H1 (cell line): Measurements from ENCODE around the gene C17orf100. TPM values are rescaled to one million over a fixed set of nuclear protein-coding genes. Genes with fewer than 3 reads are reported as not detected.
A peak's percentile ranks its signal among the peaks of the same experiment; 100 is the strongest.

Experiments
- CTCF ChIA-PET: fragments of 300-600 bp; sonication (Branson Sonifier 250); formaldehyde crosslinking; loops from one replicate; lab custom pipeline; 2021; ENCODE audit not compliant: partially characterized antibody; lab: Charles Lee
- POLR2A ChIA-PET: fragments of 300-600 bp; sonication (Branson Sonifier 250); formaldehyde crosslinking; loops from one replicate; lab custom pipeline; 2021; ENCODE audit warnings: inconsistent platforms; ENCODE audit not compliant: partially characterized antibody; lab: Charles Lee
- DNase-seq, 2 experiments: peaks; one replicate each; pipeline versions ENCODE4 v3.0.0 to v3.0.0-alpha.2; 2010 to 2022; ENCODE audit warnings: low spot score in 2 of 2, low read depth in 1 of 2, mixed read lengths in 1 of 2
- FAIRE-seq: peaks from 2 replicates; lab custom pipeline; 2011; peaks lifted over from hg19 to GRCh38; lab: Jason Lieb, UNC
- H2AFZ ChIP-seq: 2 replicates; pipeline ENCODE4 v1.8.1; 2012; ENCODE audit warnings: low read length, inconsistent platforms
- H2AK5ac ChIP-seq: 2 replicates; pipeline ENCODE4 v1.6.1; 2013; ENCODE audit warnings: low read depth, low read length
- H2BK120ac ChIP-seq: replicated peaks from 2 replicates; pipeline ENCODE3; 2013; ENCODE audit warnings: low read depth, low read length, inconsistent platforms
- H2BK12ac ChIP-seq: 2 replicates; pipeline ENCODE4 v1.6.1; 2013; ENCODE audit warnings: low read depth, low read length
- H2BK15ac ChIP-seq: 2 replicates; pipeline ENCODE4 v1.6.1; 2013; ENCODE audit warnings: low read length
- H2BK20ac ChIP-seq: 2 replicates; pipeline ENCODE4 v1.6.1; 2013; ENCODE audit warnings: low read length
- H2BK5ac ChIP-seq: 2 replicates; pipeline ENCODE4 v1.6.1; 2013; ENCODE audit warnings: low read depth, low read length
- H3K14ac ChIP-seq: 2 replicates; pipeline ENCODE4 v1.6.1; 2013; ENCODE audit warnings: inconsistent platforms; ENCODE audit not compliant: insufficient read length
- H3K18ac ChIP-seq: 2 replicates; pipeline ENCODE4 v1.6.1; 2013; ENCODE audit warnings: low read length; ENCODE audit errors: extremely low read depth
- H3K23ac ChIP-seq: 2 replicates; pipeline ENCODE4 v1.6.1; 2013; ENCODE audit warnings: inconsistent platforms; ENCODE audit not compliant: insufficient read length
- H3K23me2 ChIP-seq: 2 replicates; pipeline ENCODE4 v1.6.1; 2013; ENCODE audit warnings: low read depth, low read length
- H3K27ac ChIP-seq: 2 replicates; pipeline ENCODE4 v1.6.1; 2011; ENCODE audit warnings: low read depth, low read length, inconsistent platforms
- H3K27me3 ChIP-seq, 4 experiments: replicated peaks in 1 of 4; 1 replicate in 1 of 4; 2 replicates in 3 of 4; pipeline versions ENCODE4 v1.6.1 to v1.8.1; 2011 to 2013; ENCODE audit warnings: low read length in 3 of 4, mild to moderate bottlenecking in 3 of 4, inconsistent platforms in 2 of 4, mixed read lengths in 2 of 4, moderate library complexity in 1 of 4; ENCODE audit not compliant: control insufficient read depth in 3 of 4, insufficient read depth in 3 of 4; ENCODE audit errors: extremely low read depth in 1 of 4
- H3K36me3 ChIP-seq, 4 experiments: 2 replicates each; pipeline versions ENCODE4 v1.6.1 to v1.8.1; 2011 to 2013; ENCODE audit warnings: mild to moderate bottlenecking in 4 of 4, low read length in 3 of 4, moderate library complexity in 2 of 4, control low read depth in 1 of 4, inconsistent platforms in 1 of 4; ENCODE audit not compliant: insufficient read depth in 4 of 4, control insufficient read depth in 2 of 4
- H3K4ac ChIP-seq: replicated peaks from 2 replicates; pipeline ENCODE3; 2013; ENCODE audit warnings: low read length, low read depth, mixed read lengths, inconsistent platforms; ENCODE audit not compliant: insufficient read length
- H3K4me1 ChIP-seq, 4 experiments: replicated peaks in 1 of 4; 1 replicate in 1 of 4; 2 replicates in 3 of 4; pipeline versions ENCODE4 v1.6.1 to v1.8.1; 2011 to 2013; ENCODE audit warnings: low read length in 3 of 4, inconsistent platforms in 2 of 4, mixed read lengths in 1 of 4; ENCODE audit not compliant: insufficient read depth in 4 of 4, control insufficient read depth in 3 of 4
- H3K4me2 ChIP-seq, 2 experiments: 2 replicates each; pipeline versions ENCODE4 v1.6.1 to v1.8.1; 2011 to 2013; ENCODE audit warnings: low read depth in 2 of 2, low read length in 2 of 2, control low read depth in 1 of 2, inconsistent platforms in 1 of 2, mild to moderate bottlenecking in 1 of 2; ENCODE audit not compliant: insufficient read depth in 1 of 2
- H3K4me3 ChIP-seq, 4 experiments: fragments of 200-600, 300-600 bp in 1 of 4; sonication (generic), shearing (Covaris generic), sonication (Bioruptor Twin) in 1 of 4; 2 replicates each; pipeline versions ENCODE4 v1.5.1 to v1.8.1; 2011 to 2016; ENCODE audit warnings: low read length in 4 of 4, low read depth in 3 of 4, control low read depth in 2 of 4, inconsistent platforms in 2 of 4, mild to moderate bottlenecking in 2 of 4, mixed read lengths in 1 of 4, moderate library complexity in 1 of 4; ENCODE audit not compliant: insufficient read depth in 2 of 4; ENCODE audit errors: extremely low read depth in 1 of 4
- H3K56ac ChIP-seq: replicated peaks from 2 replicates; pipeline ENCODE3; 2013; ENCODE audit warnings: low read depth, mild to moderate bottlenecking, mixed read lengths, low read length, inconsistent platforms; ENCODE audit not compliant: insufficient read length
- H3K79me1 ChIP-seq: 2 replicates; pipeline ENCODE4 v1.6.1; 2013; ENCODE audit warnings: low read depth, low read length, control low read depth
- H3K79me2 ChIP-seq, 2 experiments: 2 replicates each; pipeline versions ENCODE4 v1.6.1 to v1.8.1; 2012 to 2013; ENCODE audit warnings: low read length in 2 of 2, mild to moderate bottlenecking in 2 of 2, inconsistent platforms in 1 of 2; ENCODE audit not compliant: insufficient read depth in 2 of 2, control insufficient read depth in 1 of 2
- H3K9ac ChIP-seq, 4 experiments: replicated peaks in 1 of 4; 1 replicate in 1 of 4; 2 replicates in 3 of 4; pipeline versions ENCODE4 v1.6.1 to v1.8.1; 2011 to 2013; ENCODE audit warnings: low read depth in 3 of 4, low read length in 3 of 4, control low read depth in 2 of 4, mild to moderate bottlenecking in 2 of 4, moderate library complexity in 2 of 4, inconsistent platforms in 1 of 4; ENCODE audit errors: extremely low read depth in 1 of 4
- H3K9me3 ChIP-seq, 2 experiments: 2 replicates each; pipeline versions ENCODE4 v1.6.1 to v1.8.1; 2012 to 2013; ENCODE audit warnings: mild to moderate bottlenecking in 2 of 2, moderate library complexity in 2 of 2, control low read depth in 1 of 2, inconsistent platforms in 1 of 2, low read depth in 1 of 2, low read length in 1 of 2, mixed read lengths in 1 of 2; ENCODE audit not compliant: insufficient read depth in 2 of 2
- H4K20me1 ChIP-seq, 2 experiments: replicated peaks in 1 of 2; 2 replicates each; pipeline versions ENCODE3 to v1.8.1; 2011 to 2013; ENCODE audit warnings: inconsistent platforms in 2 of 2, low read length in 2 of 2, mild to moderate bottlenecking in 1 of 2; ENCODE audit not compliant: insufficient read depth in 2 of 2, control insufficient read depth in 1 of 2
- H4K5ac ChIP-seq: 2 replicates; pipeline ENCODE4 v1.6.1; 2013; ENCODE audit warnings: low read length, low read depth, mixed read lengths, inconsistent platforms; ENCODE audit not compliant: insufficient read length
- H4K8ac ChIP-seq: 2 replicates; pipeline ENCODE4 v1.8.0; 2013; ENCODE audit warnings: mild to moderate bottlenecking, moderate library complexity, low read length, inconsistent platforms; ENCODE audit not compliant: insufficient read depth; ENCODE audit errors: extremely low read depth
- H4K91ac ChIP-seq: replicated peaks from 2 replicates; pipeline ENCODE3; 2013; ENCODE audit warnings: low read length, mixed read lengths, inconsistent platforms; ENCODE audit not compliant: insufficient read length
- ASH2L ChIP-seq: fragments of 200-600, 300-600 bp; sonication (generic); IDR thresholded peaks from one replicate; pipeline ENCODE4 v1.7.1; 2017; ENCODE audit warnings: low read length
- CTCF ChIP-seq, 3 experiments: IDR thresholded peaks; 1 replicate in 2 of 3; 2 replicates in 1 of 3; pipeline versions ENCODE4 v1.5.1 to v1.6.1; 2011; ENCODE audit warnings: low read length in 3 of 3, mild to moderate bottlenecking in 3 of 3, inconsistent platforms in 2 of 3, low read depth in 1 of 3, moderate library complexity in 1 of 3; ENCODE audit not compliant: insufficient read depth in 1 of 3; ENCODE audit errors: control extremely low read depth in 1 of 3
- EZH2 ChIP-seq: fragments of 200-600 bp; sonication (generic); IDR thresholded peaks from 2 replicates; pipeline ENCODE4 v1.7.1; 2012; ENCODE audit warnings: low read depth, mild to moderate bottlenecking, moderate library complexity, low read length, inconsistent platforms; ENCODE audit not compliant: severe bottlenecking
- JUND ChIP-seq: IDR thresholded peaks from 2 replicates; pipeline ENCODE4 v1.6.1; 2011; ENCODE audit warnings: mild to moderate bottlenecking, improper control_type of control experiment, low read length
- RAD21 ChIP-seq, 2 experiments: IDR thresholded peaks in 1 of 2; conservative IDR thresholded peaks in 1 of 2; 2 replicates each; pipeline ENCODE4 v1.6.1; 2011; ENCODE audit warnings: low read depth in 2 of 2, low read length in 2 of 2, improper control_type of control experiment in 1 of 2, inconsistent platforms in 1 of 2, mild to moderate bottlenecking in 1 of 2, moderate library complexity in 1 of 2
- SUZ12 ChIP-seq: fragments of 200-600 bp; sonication (generic); IDR thresholded peaks from 2 replicates; pipeline ENCODE4 v1.6.1; 2012; ENCODE audit warnings: mild to moderate bottlenecking, inconsistent platforms, low read length, moderate library complexity, mixed read lengths
- WGBS, 2 experiments: shearing (Covaris generic) in 1 of 2; methylation state at CpG; one replicate each; pipeline versions ENCODE4 v1.1.6 to v1.1.7; 2013 to 2015; ENCODE audit warnings: low lambda C conversion rate in 2 of 2, mixed read lengths in 2 of 2, inconsistent platforms in 1 of 2, low coverage in 1 of 2, missing lambda C conversion rate in 1 of 2; ENCODE audit not compliant: insufficient replicate concordance in 2 of 2, insufficient coverage in 1 of 2, insufficient read length in 1 of 2; ENCODE audit errors: extremely low coverage in 1 of 2, missing lambda C conversion rate in 1 of 2; 5-methylcytosine and 5-hydroxymethylcytosine counted together
- polyA plus RNA-seq, 7 experiments: library from polyadenylated mRNA; depleted of rRNA in 3 of 7; stranded (reverse) in 5 of 7; unstranded in 2 of 7; fragments of >200 nt in 5 of 7; fragments of 200-250 nt in 2 of 7; gene quantifications; 1 replicate in 5 of 7; 2 replicates in 1 of 7; 4 replicates in 1 of 7; pipeline versions ENCODE4 v1.2.1 to v1.2.3, GENCODE V29; 2011 to 2013; ENCODE audit warnings: missing spikeins in 2 of 7, mixed read lengths in 2 of 7
- total RNA-seq: library from RNA; stranded (reverse); fragmentation: NEBNext Ultra II Directional; extraction: Animal tissue kit (Norgen Biotek cat#: 25700); gene quantifications from 2 replicates; pipeline ENCODE4 v1.2.1, GENCODE V29; 2021
- TF ChIP-seq, protein P1 (sequence below): IDR thresholded peaks from 2 replicates; pipeline ENCODE4 v1.6.1; 2011; ENCODE audit warnings: low read depth, mild to moderate bottlenecking, low read length; ENCODE audit not compliant: insufficient read depth

The C17orf100 gene
- total and polyA plus RNA-seq, 2 of the 8 experiments (the other 6 are each of a cell fraction or from before 2014, with no cell fraction given): 2.1 to 2.8 TPM

- no peak overlapping the region for H3K27ac ChIP-seq
- no peak overlapping the region for H4K8ac ChIP-seq
- TF ChIP-seq EZH2: no peak
- TF ChIP-seq RAD21 (IDR thresholded peaks at IDR 0.05 in 1 of 2, conservative IDR thresholded peaks at IDR 0.05 in 1 of 2; ENCODE audit: low read depth in 2 of 2, low read length in 2 of 2): peak; percentile 42 to 60
- TF ChIP-seq, protein P1, sequence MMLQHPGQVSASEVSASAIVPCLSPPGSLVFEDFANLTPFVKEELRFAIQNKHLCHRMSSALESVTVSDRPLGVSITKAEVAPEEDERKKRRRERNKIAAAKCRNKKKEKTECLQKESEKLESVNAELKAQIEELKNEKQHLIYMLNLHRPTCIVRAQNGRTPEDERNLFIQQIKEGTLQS: no peak
- TF ChIP-seq CTCF (IDR thresholded peaks at IDR 0.05; ENCODE audit: control extremely low read depth in 1 of 3, insufficient read depth in 1 of 3, low read depth in 1 of 3, low read length in 3 of 3): peak; percentile 70 to 72 (median 70)
- no peak for TF ChIP-seq SUZ12
- no peak for TF ChIP-seq JUND
- no peak for TF ChIP-seq ASH2L
- no peak overlapping the region for H3K4ac ChIP-seq
- no peak overlapping the region for H3K23ac ChIP-seq
- WGBS, 2 experiments: 19% methylated on average over 11 of the region's 11 CpGs; no CpG with 5 or more reads in 1 of the 2 experiments
- no peaks in the 10 kb centered on the region; a peak in 1 of 7 replicates for H3K4me1 ChIP-seq
- CTCF ChIA-PET: interaction anchor here (0.8 to 5.8 kb wide), 23 partner anchors 10 to 394 kb away, joined by 3 to 72 read pairs (median 5); partner anchors contain the start of gene SLC13A5
- H3K23me2 ChIP-seq: no peaks in the 10 kb centered on the region
- no peak overlapping the region for H2BK20ac ChIP-seq
- H2BK5ac ChIP-seq: no peak overlapping the region
- H3K27me3 ChIP-seq: no peaks in the 10 kb centered on the region; a peak in 2 of 7 replicates
- H3K79me2 ChIP-seq: no peaks in the 10 kb centered on the region
- H2AFZ ChIP-seq: no peak overlapping the region
- H2BK120ac ChIP-seq: no peak overlapping the region
- peak; percentile 69 for FAIRE-seq
- no peak overlapping the region for H2BK12ac ChIP-seq
- no peaks in the 10 kb centered on the region for H3K79me1 ChIP-seq
- no peaks in the 10 kb centered on the region for H4K20me1 ChIP-seq
- no peak overlapping the region for H3K9ac ChIP-seq
- H3K4me2 ChIP-seq: no peak overlapping the region
- H3K18ac ChIP-seq: no peak overlapping the region
- no peak overlapping the region for H2AK5ac ChIP-seq
- H4K5ac ChIP-seq: no peak overlapping the region
- no peak overlapping the region for H3K4me3 ChIP-seq
- no peak overlapping the region for H3K56ac ChIP-seq
- peak; percentile 21 to 92 for DNase-seq
- no peaks in the 10 kb centered on the region for H3K9me3 ChIP-seq
- no peak overlapping the region for H4K91ac ChIP-seq
- no peak overlapping the region for H3K14ac ChIP-seq
- H2BK15ac ChIP-seq: no peak overlapping the region
- POLR2A ChIA-PET: interaction anchor here (0.8 to 1.4 kb wide), 2 partner anchors 9 to 11 kb away, joined by 4 to 5 read pairs; partner anchors contain the start of gene SLC13A5
- H3K36me3 ChIP-seq: no peaks in the 10 kb centered on the region
Observed at GRCh38 chr17:6701719-6702118, 50.2 kb downstream of the C17orf100 start.
